Ovary (tissue), 9 donors: Measurements from ENCODE around the gene ARID2. TPM values are rescaled to one million over a fixed set of nuclear protein-coding genes. Genes with fewer than 3 reads are reported as not detected.

Experiments
- DNase-seq, 5 donors: peaks; one replicate each; pipeline ENCODE4 v3.0.0-alpha.2; 2019 to 2020
- H3K27ac ChIP-seq, 2 donors: fragments of 200-600 bp; one replicate each; pipeline versions ENCODE4 v1.5.1 to v1.8.0; 2019 to 2022
- H3K27me3 ChIP-seq: fragments of 200-600 bp; one replicate; pipeline ENCODE4 v1.8.0; 2022
- H3K36me3 ChIP-seq: fragments of 200-600 bp; sonication (generic); one replicate; pipeline ENCODE4 v1.5.1; 2019
- H3K4me1 ChIP-seq: one replicate; pipeline ENCODE4 v1.8.1; 2013; ENCODE audit warnings: mild to moderate bottlenecking, moderate library complexity; ENCODE audit not compliant: insufficient read depth
- H3K4me3 ChIP-seq: fragments of 200-600 bp; sonication (generic); one replicate; pipeline ENCODE4 v1.5.1; 2017
- H3K9me3 ChIP-seq, 2 donors: fragments of 200-600 bp in 1 of 2; sonication (generic) in 1 of 2; one replicate each; pipeline versions ENCODE4 v1.5.1 to v1.8.1; 2013 to 2019; ENCODE audit warnings: mild to moderate bottlenecking in 1 of 2, moderate library complexity in 1 of 2
- CTCF ChIP-seq, 3 donors: fragments of 450-650 bp in 2 of 3; fragments of 200-600 bp in 1 of 3; IDR thresholded peaks; one replicate each; pipeline versions ENCODE4 v1.5.1 to v1.8.0; 2016 to 2022; ENCODE audit warnings: antibody characterized with exemption in 3 of 3, mild to moderate bottlenecking in 1 of 3
- EP300 ChIP-seq: sonication (generic); formaldehyde crosslinking; IDR thresholded peaks from one replicate; pipeline ENCODE4 v1.6.1; 2017; ENCODE audit warnings: antibody characterized with exemption
- POLR2A ChIP-seq: fragments of 450-650 bp; IDR thresholded peaks from one replicate; pipeline ENCODE4 v1.6.1; 2017; ENCODE audit warnings: antibody characterized with exemption, mild to moderate bottlenecking, moderate library complexity
- WGBS, 3 donors: extraction: QIAGEN DNeasy Blood & Tissue Kit in 1 of 3; methylation state at CpG; one replicate each; pipeline versions ENCODE4 v1.1.5 to v1.1.7; 2013 to 2017; 5-methylcytosine and 5-hydroxymethylcytosine counted together
- intact Hi-C, 4 donors: fragments of 100-400 bp; cut with DNase I; formaldehyde crosslinking; loops; one replicate each; pipeline versions ENCODE4 v1.11.0 to v1.15.1; 2022 to 2023
- polyA plus RNA-seq, 2 donors: library from polyadenylated mRNA; stranded (reverse); fragments of 200-250 nt in 1 of 2; fragments of 350-450 nt in 1 of 2; fragmentation: Illumina TruSeq in 1 of 2; extraction: RNeasy Lipid Tissue Mini Kit (QIAGEN cat#74804) in 1 of 2; gene quantifications; one replicate each; pipeline ENCODE4 v1.2.3, GENCODE V29; 2013 to 2014
- total RNA-seq, 7 donors: library from RNA; depleted of rRNA in 2 of 7; stranded (reverse); fragments of >200 nt in 2 of 7; fragmentation: NEBNext Ultra II Directional in 3 of 7; extraction: Animal tissue kit (Norgen Biotek cat#: 25700) in 3 of 7; gene quantifications; one replicate each; pipeline versions ENCODE4 v1.1.0 to v1.2.4, GENCODE V29; 2016 to 2023
- donor health status: DM: no; HTN: no; CAD: no; lungs with moderate emphysema.
- donor health status: DM: no; HTN: no; CAD: no.
- donor health status: Bipolar disorder and iron deficiency.
- donor health status: DM: yes; HTN: yes; CAD: no.
- donor health status: DM: no; HTN: no; CAD: no.
- donor health status: DM: yes; HTN: yes; CAD: no.

ARID2 gene
- total and polyA plus RNA-seq, 9 donors = 7.9 to 39.5 (median 32.1) TPM

- no peak overlapping the region for H3K27ac ChIP-seq
- DNase-seq = no peak
- no peaks in the 10 kb centered on the region for H3K36me3 ChIP-seq
- no peak overlapping the region for H3K4me3 ChIP-seq
- H3K27me3 ChIP-seq = no peaks in the 10 kb centered on the region
- no peaks in the 10 kb centered on the region for H3K9me3 ChIP-seq
- 91 to 97% (median 94%) methylated on average over 1 of the region's 1 CpG for WGBS, 3 donors
- intact Hi-C loops = no loop called here
- H3K4me1 ChIP-seq = no peaks in the 10 kb centered on the region
- no peak for TF ChIP-seq EP300
- TF ChIP-seq CTCF (IDR thresholded peaks at IDR 0.05) = no peak
- no peak for TF ChIP-seq POLR2A
Measured at GRCh38 chr12:45685680-45686079, 43.8 kb upstream of the ARID2 start.

GRCh38 chr12:45687081-45688015, 42.2 kb upstream of the ARID2 start:
- intact Hi-C loops = no loop called here
- 91 to 100% (median 98%) methylated on average over 1 of the region's 1 CpG for WGBS, 3 donors

GRCh38 chr12:45688183-45688582, 41.3 kb upstream of the ARID2 start:
- DNase-seq = no peak
- Histone ChIP-seq H3K27ac (no peak overlapping the region), H3K4me3 (no peak overlapping the region), H3K4me1 (no peaks in the 10 kb centered on the region), H3K27me3 (no peaks in the 10 kb centered on the region), H3K36me3 (no peaks in the 10 kb centered on the region), H3K9me3 (no peaks in the 10 kb centered on the region)
- TF ChIP-seq EP300 (no peak), POLR2A (no peak), CTCF (IDR thresholded peaks at IDR 0.05) (no peak)
- intact Hi-C loops = no loop called here

More at GRCh38 chr12:45687081-45688015, 42.2 kb upstream of the ARID2 start:
- Histone ChIP-seq H3K4me3 (no peak overlapping the region), H3K27ac (no peak overlapping the region), H3K36me3 (no peaks in the 10 kb centered on the region), H3K9me3 (no peaks in the 10 kb centered on the region), H3K27me3 (no peaks in the 10 kb centered on the region), H3K4me1 (no peaks in the 10 kb centered on the region)
- TF ChIP-seq POLR2A = no peak
- TF ChIP-seq EP300 = no peak
- no peak for TF ChIP-seq CTCF (IDR thresholded peaks at IDR 0.05)
- no peak for DNase-seq

GRCh38 chr12:45695035-45695434, 34.5 kb upstream of the ARID2 start:
- no peaks in the 10 kb centered on the region for H3K4me1 ChIP-seq
- no peaks in the 10 kb centered on the region for H3K36me3 ChIP-seq
- DNase-seq = no peak
- no peaks in the 10 kb centered on the region for H3K27me3 ChIP-seq
- no peak overlapping the region for H3K27ac ChIP-seq
- intact Hi-C loops = no loop called here
- TF ChIP-seq POLR2A = no peak
- no peak for TF ChIP-seq EP300
- TF ChIP-seq CTCF (IDR thresholded peaks at IDR 0.05) = no peak
- no peaks in the 10 kb centered on the region for H3K9me3 ChIP-seq
- 65 to 75% (median 67%) methylated on average over 2 of the region's 2 CpGs for WGBS, 3 donors
- H3K4me3 ChIP-seq = no peak overlapping the region
